Osteoblast (primary cell): ENCODE measurements around the gene CEACAM18. TPM values are rescaled to one million over a fixed set of nuclear protein-coding genes. Genes with fewer than 3 reads are reported as not detected.

ENCODE experiments used
- small RNA-seq: library from RNA; depleted of rRNA; stranded (forward); fragments of <200 nt; gene quantifications from one replicate; pipeline ENCODE3, GENCODE V24; 2012
- total RNA-seq: library from RNA; depleted of rRNA; stranded (reverse); fragments of >200 nt; gene quantifications from 2 replicates; pipeline ENCODE4 v1.2.3, GENCODE V29; 2012

The CEACAM18 gene
- total RNA-seq, 1 donor, result not detected

Small RNAs within 50 kb of the gene (small RNA-seq; reads per million reads assigned to genes)
- gene AC020914.3 (not detected), gene AC020914.5 (not detected)

Other genes starting within 250 kb of the CEACAM18 start
- gene SIGLECL1, start 227.5 kb upstream of the CEACAM18 start, total RNA-seq, result not detected in 2 replicates
- gene IGLON5, start 166.9 kb upstream of the CEACAM18 start, total RNA-seq, result not detected in 2 replicates
- 0.72 and 0.88 TPM in 2 replicates for gene VSIG10L, start 136.4 kb upstream of the CEACAM18 start, total RNA-seq
- gene ETFB, start 112.2 kb upstream of the CEACAM18 start, total RNA-seq, result 68.4 and 84.3 TPM in 2 replicates
- gene CLDND2, start 109.5 kb upstream of the CEACAM18 start, total RNA-seq, result not detected in 2 replicates
- not detected in 2 replicates for gene NKG7, start 105.9 kb upstream of the CEACAM18 start, total RNA-seq
- gene LIM2, start 90.6 kb upstream of the CEACAM18 start, total RNA-seq, result not detected in 2 replicates
- gene C19orf84, start 87.9 kb upstream of the CEACAM18 start, total RNA-seq, result not detected in 2 replicates
- not detected in 2 replicates for gene SIGLEC10, start 60.9 kb upstream of the CEACAM18 start, total RNA-seq
- not detected in 2 replicates for gene SIGLEC8, start 20.1 kb upstream of the CEACAM18 start, total RNA-seq
- under 0.01 TPM in 1 of 2 replicates, not detected in the other for gene SIGLEC12, start 23.3 kb downstream of the CEACAM18 start, total RNA-seq
- not detected in 2 replicates for gene SIGLEC6, start 53.1 kb downstream of the CEACAM18 start, total RNA-seq
- gene ZNF175, start 92.7 kb downstream of the CEACAM18 start, total RNA-seq, result 6.2 and 7.6 TPM in 2 replicates
- gene SIGLEC5, start 151.9 kb downstream of the CEACAM18 start, total RNA-seq, result under 0.01 TPM in 1 of 2 replicates, not detected in the other
- not detected in 2 replicates for gene SIGLEC14, start 168.3 kb downstream of the CEACAM18 start, total RNA-seq
- 9.4 and 12.7 TPM in 2 replicates for gene SPACA6, start 214.8 kb downstream of the CEACAM18 start, total RNA-seq
- 5.4 and 6.2 TPM in 2 replicates for gene HAS1, start 245.5 kb downstream of the CEACAM18 start, total RNA-seq